ENCODE results near the gene CYTH1. TPM values are rescaled to one million over a fixed set of nuclear protein-coding genes. Genes with fewer than 3 reads are reported as not detected.

The CYTH1 gene
- total RNA-seq, 1 experiment from 2014 or later: 9.7 TPM

- no peak overlapping the region for H3K14ac ChIP-seq (ENCODE audit: insufficient read depth, low read length)
- peaks cover 21 to 25% (median 25%) of the 10 kb centered on the region in 3 experiments for H3K36me3 Mint-ChIP-seq (ENCODE audit: insufficient read depth in 1 of 3, low read depth in 3 of 3)
- TF ChIP-seq, protein P1, sequence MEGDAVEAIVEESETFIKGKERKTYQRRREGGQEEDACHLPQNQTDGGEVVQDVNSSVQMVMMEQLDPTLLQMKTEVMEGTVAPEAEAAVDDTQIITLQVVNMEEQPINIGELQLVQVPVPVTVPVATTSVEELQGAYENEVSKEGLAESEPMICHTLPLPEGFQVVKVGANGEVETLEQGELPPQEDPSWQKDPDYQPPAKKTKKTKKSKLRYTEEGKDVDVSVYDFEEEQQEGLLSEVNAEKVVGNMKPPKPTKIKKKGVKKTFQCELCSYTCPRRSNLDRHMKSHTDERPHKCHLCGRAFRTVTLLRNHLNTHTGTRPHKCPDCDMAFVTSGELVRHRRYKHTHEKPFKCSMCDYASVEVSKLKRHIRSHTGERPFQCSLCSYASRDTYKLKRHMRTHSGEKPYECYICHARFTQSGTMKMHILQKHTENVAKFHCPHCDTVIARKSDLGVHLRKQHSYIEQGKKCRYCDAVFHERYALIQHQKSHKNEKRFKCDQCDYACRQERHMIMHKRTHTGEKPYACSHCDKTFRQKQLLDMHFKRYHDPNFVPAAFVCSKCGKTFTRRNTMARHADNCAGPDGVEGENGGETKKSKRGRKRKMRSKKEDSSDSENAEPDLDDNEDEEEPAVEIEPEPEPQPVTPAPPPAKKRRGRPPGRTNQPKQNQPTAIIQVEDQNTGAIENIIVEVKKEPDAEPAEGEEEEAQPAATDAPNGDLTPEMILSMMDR (conservative IDR thresholded peaks at IDR 0.05): no peak
- H3K56ac ChIP-seq (ENCODE audit: insufficient read length, low read depth, low read length): no peak overlapping the region
- no peak overlapping the region for H3K4ac ChIP-seq (ENCODE audit: low read depth, low read length)
- no peaks in the 10 kb centered on the region for H4K20me1 ChIP-seq (ENCODE audit: control insufficient read depth, insufficient read depth, insufficient read length)
- H2AFZ ChIP-seq (ENCODE audit: low read length): no peak overlapping the region
- H3K79me2 ChIP-seq (ENCODE audit: insufficient read depth, low read length): no peaks in the 10 kb centered on the region
- H3K27me3 Mint-ChIP-seq (ENCODE audit: low read depth): no peaks in the 10 kb centered on the region
- no peak overlapping the region for H2BK120ac ChIP-seq (ENCODE audit: low read depth, low read length, poor library complexity, severe bottlenecking)
- H3K4me2 ChIP-seq (ENCODE audit: insufficient read depth, insufficient read length, low read length): no peak overlapping the region
- no peak overlapping the region for H2BK15ac ChIP-seq (ENCODE audit: low read depth, low read length)
- H3K18ac ChIP-seq (ENCODE audit: insufficient read length, low read depth, low read length): no peak overlapping the region
- no peaks in the 10 kb centered on the region for H3K4me1 ChIP-seq (ENCODE audit: insufficient read depth, low read length)
- H2BK5ac ChIP-seq (ENCODE audit: insufficient read length, low read length): no peak overlapping the region
- H2BK12ac ChIP-seq (ENCODE audit: insufficient read length, low read depth, low read length): no peak overlapping the region
- H3K27ac Mint-ChIP-seq: no peak overlapping the region
- DNase-seq: no peak
- no peaks in the 10 kb centered on the region; the same call in 1 of the 2 replicates for H3K27me3 ChIP-seq (ENCODE audit: insufficient read depth, low read length)
- H4K5ac ChIP-seq (ENCODE audit: insufficient read length, low read depth, low read length): no peak overlapping the region
- no peak overlapping the region for H4K91ac ChIP-seq (ENCODE audit: insufficient read length, low read depth, low read length)
- H3K9ac ChIP-seq (ENCODE audit: extremely low read depth, insufficient read length, low read length): no peak overlapping the region
- no peak overlapping the region for H2BK20ac ChIP-seq (ENCODE audit: low read depth, low read length, poor library complexity, severe bottlenecking)
- no peak overlapping the region for H4K8ac ChIP-seq (replicated peaks; ENCODE audit: insufficient read length, low read depth, low read length)
- H3K27ac ChIP-seq (ENCODE audit: insufficient read length, low read depth, low read length): no peak overlapping the region
- no peak overlapping the region for H3K23ac ChIP-seq (ENCODE audit: insufficient read length, low read depth, low read length)
- no peak overlapping the region for H2AK5ac ChIP-seq (ENCODE audit: insufficient read length, low read length)
- no peaks in the 10 kb centered on the region for H3K23me2 ChIP-seq (ENCODE audit: insufficient read length, low read depth, low read length, poor library complexity, severe bottlenecking)
- no peak overlapping the region for H3T11ph ChIP-seq (ENCODE audit: low read length)
- H3K9me3 Mint-ChIP-seq: peaks cover 4 to 8% of the 10 kb centered on the region in 2 experiments; a peak in 2 of 5 replicates
- WGBS (ENCODE audit: extremely low coverage, insufficient read length, low lambda C conversion rate): no CpG with 5 or more reads among the region's 15 CpGs
- no peaks in the 10 kb centered on the region for H3K79me1 ChIP-seq (ENCODE audit: insufficient read depth, low read depth, low read length, poor library complexity, severe bottlenecking)
- H3K4me1 Mint-ChIP-seq: no peaks in the 10 kb centered on the region
- H3K9me3 ChIP-seq (ENCODE audit: control insufficient read depth, low read depth, low read length): no peaks in the 10 kb centered on the region
- H3K4me3 Mint-ChIP-seq: no peak overlapping the region
Measured at GRCh38 chr17:78692460-78693010, 89.5 kb downstream of the CYTH1 start.
